Measurements from ENCODE around the gene OR2T35. TPM values are rescaled to one million over a fixed set of nuclear protein-coding genes. Genes with fewer than 3 reads are reported as not detected.

Gene OR2T35
- total RNA-seq, 1 experiment from 2014 or later: not detected

Other genes starting within 250 kb of the OR2T35 start
- gene OR2T1, start 242.2 kb downstream of the OR2T35 start, total RNA-seq (2014; rRNA removed): not detected in 2 replicates
- not detected in 2 replicates for gene OR2T2, start 199.6 kb downstream of the OR2T35 start, total RNA-seq (2014; rRNA removed)
- not detected in 2 replicates for gene OR2T3, start 171.9 kb downstream of the OR2T35 start, total RNA-seq (2014; rRNA removed)
- not detected in 2 replicates for gene OR2T5, start 156.7 kb downstream of the OR2T35 start, total RNA-seq (2014; rRNA removed)
- not detected in 2 replicates for gene OR2G6, start 137.2 kb downstream of the OR2T35 start, total RNA-seq (2014; rRNA removed)
- not detected in 2 replicates for gene OR2T29, start 82.5 kb downstream of the OR2T35 start, total RNA-seq (2014; rRNA removed)
- gene OR2T34, start 70.5 kb downstream of the OR2T35 start, total RNA-seq (2014; rRNA removed): not detected in 2 replicates
- not detected in 2 replicates for gene OR2T10, start 47.6 kb downstream of the OR2T35 start, total RNA-seq (2014; rRNA removed)
- not detected in 2 replicates for gene OR2T11, start 10.2 kb downstream of the OR2T35 start, total RNA-seq (2014; rRNA removed)
- gene OR2T27, start 10.2 kb upstream of the OR2T35 start, total RNA-seq (2014; rRNA removed): not detected in 2 replicates
- gene OR14I1, start 57.5 kb upstream of the OR2T35 start, total RNA-seq (2014; rRNA removed): not detected in 2 replicates
- gene LYPD8, start 110.5 kb upstream of the OR2T35 start, total RNA-seq (2014; rRNA removed): not detected in 2 replicates
- 63.5 and 70.6 TPM in 2 replicates for gene SH3BP5L, start 180.6 kb upstream of the OR2T35 start, total RNA-seq (2014; rRNA removed)
- gene ZNF672, start 192.9 kb upstream of the OR2T35 start, total RNA-seq (2014; rRNA removed): 83.9 and 89.4 TPM in 2 replicates
- 71.9 and 85.4 TPM in 2 replicates for gene ZNF692, start 213.8 kb upstream of the OR2T35 start, total RNA-seq (2014; rRNA removed)

All from PC-3 (cell line).